Stimulated activated CD4-positive, alpha-beta T cell treated with anti-CD3 and anti-CD28 coated beads, Interleukin-1b, Interleukin-23, amount 100 ng/mL, for 4 hours (primary cell): ENCODE data around the gene THSD4.

Source experiments
- DNase-seq, 2 donors: peaks; one replicate each; pipeline ENCODE4 v3.0.0-alpha.2; 2020; ENCODE audit warnings: low read depth in 2 of 2

The THSD4 gene

DNA sequence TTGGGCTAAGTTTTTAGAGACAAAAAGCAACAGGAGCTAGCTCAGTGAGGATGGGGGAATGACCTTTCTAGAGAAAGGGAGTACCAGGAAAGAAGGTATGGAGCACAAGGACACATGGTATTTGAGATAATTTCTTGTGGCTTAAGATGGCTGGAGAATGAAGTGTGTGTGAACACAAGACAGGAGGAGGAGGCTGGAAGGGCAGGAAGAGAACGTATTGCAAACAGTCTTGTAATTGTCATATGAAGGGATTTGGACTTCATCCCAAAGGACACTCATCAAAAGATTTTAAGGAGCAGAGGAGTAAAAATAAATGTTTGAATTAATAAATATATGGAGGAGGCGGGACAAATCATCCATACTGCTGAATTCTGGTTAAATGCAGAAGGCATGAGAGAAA, 426.5 kb downstream of the THSD4 start:
- no peak for DNase-seq

DNA sequence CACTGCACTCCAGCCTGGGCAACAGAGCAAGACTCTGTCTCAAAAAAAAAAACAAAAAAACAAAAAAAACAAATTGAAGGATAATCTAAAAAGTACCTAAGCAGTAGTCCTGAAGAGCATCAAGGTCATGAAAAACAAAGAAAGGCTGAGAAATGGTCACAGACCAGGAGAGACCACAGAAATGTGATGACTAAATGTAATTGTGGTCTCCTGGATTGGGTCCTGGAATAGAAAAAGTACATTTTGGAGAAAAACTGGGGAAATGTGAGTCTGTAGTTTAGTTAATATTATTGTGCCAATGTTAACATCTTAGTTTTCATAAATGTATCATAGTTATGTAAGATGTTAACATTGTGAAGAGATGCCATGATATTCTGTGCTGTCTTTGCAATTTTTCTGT, 427.6 kb downstream of the THSD4 start:
- no peak for DNase-seq

- no peak for DNase-seq
Observed at GRCh38 chr15:71543413-71543812, 428.1 kb downstream of the THSD4 start.

GRCh38 chr15:71545223-71545760, 430.0 kb downstream of the THSD4 start:
- DNase-seq: no peak

DNA sequence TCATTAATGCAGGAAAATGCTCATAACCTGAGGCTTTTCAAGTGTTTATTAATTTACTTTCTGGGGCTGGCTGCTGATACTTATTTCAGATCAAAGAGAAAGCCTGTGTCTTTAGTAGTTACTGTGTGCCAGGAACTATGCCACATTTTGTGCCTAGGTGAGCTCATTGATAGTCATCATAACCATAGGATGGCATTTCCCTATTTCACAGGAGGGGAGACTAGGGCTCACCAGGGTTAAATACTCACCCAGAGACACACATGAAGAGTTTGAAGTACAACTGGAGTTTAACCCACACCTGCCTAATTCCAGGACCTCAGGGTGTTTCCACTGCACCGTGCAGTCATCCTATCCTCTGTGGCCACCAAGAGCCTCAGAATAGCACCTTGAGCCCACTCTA, 430.7 kb downstream of the THSD4 start:
- no peak for DNase-seq

DNA sequence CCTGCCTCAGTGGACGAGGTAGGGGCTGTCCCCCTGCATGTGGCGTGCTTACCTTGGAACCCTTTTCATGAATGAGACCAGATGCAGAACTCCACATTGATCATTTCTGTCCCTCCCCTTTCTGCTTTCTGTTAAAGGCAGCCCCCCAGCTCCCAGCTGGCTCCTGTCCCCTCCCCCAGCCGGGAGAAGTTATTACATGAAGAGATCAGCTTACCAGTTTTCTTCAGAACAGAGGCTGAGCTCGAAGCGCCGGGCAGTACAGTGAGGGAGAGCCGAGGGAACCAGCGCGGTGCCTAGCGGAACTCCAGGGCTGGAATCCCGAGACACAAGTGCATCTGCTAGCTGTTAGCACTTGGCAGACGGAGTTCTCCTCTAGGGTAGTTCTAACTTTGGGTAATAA, 431.7 kb downstream of the THSD4 start:
- DNase-seq: no peak

DNA sequence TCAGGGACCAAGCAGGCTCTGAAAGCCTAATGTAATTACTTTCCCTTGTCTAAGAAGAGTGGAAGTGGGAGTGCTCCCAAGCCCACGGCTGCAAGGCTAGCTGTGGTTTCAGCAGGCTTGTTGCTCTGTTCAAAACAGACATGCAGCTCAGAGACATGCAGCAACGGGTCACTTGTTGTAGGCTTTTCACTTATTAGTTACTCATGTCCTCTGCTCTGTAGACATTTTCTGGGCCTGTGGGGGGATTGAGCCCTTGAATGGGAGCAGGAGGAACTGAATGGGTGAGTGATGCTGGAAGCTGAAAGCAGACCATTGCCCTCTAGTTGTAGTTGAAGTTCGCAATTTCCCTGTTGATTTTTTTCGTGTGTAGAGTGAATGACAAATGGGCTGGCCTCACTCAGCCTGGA, 433.1 kb downstream of the THSD4 start:
- DNase-seq: no peak

DNA sequence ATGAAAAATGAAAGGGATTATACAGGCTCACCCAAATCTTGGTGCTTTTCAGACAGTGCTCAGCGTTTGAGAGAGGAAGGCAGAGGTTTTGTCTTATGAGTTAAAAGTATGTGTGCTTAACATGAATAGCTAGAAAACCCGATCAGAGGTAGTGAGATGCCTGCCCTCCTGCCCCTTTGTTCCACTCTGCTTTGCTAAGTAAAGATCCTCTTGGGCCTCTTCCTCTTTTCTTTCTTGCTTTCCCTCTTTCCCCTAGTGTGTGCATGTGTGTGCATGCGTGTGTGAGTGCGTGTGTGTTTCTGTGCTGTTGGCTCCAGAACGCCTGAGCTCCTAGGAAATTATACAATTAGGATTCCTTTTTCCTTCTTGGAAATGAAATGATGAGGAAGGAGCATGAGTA, 433.8 kb downstream of the THSD4 start:
- DNase-seq: no peak

DNA sequence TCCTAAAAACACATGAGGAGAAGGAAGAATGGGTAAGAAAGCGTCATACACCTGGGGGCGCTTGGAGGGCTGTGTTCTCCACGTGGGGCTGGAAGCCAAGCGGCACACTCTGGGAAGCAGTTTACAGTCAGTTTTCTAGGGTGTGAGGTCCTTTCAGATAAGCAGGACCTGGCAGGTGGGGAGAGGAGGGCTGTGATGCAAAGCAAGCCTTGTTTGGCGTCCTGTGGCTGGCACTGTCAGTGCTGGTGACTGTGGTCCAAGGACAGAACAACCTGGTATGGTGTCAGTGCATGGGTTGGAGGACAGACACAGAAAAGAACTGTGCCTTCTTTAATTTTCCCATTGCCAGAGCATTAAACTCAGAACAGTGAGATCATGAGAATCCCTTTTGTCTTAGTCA, 434.4 kb downstream of the THSD4 start:
- no peak for DNase-seq

GRCh38 chr15:71551566-71551965, 436.3 kb downstream of the THSD4 start:
- DNase-seq: no peak

DNA sequence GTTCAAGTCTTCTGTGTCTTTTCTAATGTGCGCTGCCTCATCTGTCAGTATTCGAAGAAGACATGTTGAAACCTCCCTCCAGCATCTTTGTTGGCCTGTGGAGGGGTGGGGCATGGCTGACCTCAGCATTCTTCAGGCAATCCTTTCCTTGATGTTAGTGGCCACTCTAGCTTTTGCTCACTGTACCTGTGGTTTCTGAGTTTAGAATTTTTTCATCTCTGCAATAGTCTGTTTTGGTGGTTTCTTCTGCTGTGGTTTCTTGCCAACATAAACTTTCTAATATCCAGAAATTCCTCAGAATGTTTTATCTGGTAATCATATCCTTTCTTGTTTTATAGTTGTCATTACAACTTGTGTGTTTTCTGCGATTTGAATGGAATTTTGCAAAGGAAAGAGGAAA, 443.8 kb downstream of the THSD4 start:
- DNase-seq: no peak

DNA sequence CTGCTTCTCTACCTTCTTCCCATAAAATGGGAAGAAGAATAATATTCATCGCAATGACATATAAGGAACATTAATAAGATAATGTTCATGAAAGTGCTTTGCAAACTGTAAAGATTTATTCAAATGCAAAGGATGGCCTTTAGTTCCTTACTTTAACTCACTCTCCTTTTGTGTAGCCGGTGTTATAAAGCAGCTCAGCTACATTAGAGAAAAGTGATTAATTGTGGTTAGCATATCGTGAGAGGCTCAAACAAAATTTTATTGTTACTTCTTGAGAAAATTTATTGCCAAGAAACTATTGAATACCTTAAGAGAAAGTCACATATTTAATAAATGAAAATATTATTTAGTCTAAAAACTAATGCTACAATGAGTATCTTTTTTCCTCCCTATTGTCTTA, 444.3 kb downstream of the THSD4 start:
- DNase-seq: no peak

DNA sequence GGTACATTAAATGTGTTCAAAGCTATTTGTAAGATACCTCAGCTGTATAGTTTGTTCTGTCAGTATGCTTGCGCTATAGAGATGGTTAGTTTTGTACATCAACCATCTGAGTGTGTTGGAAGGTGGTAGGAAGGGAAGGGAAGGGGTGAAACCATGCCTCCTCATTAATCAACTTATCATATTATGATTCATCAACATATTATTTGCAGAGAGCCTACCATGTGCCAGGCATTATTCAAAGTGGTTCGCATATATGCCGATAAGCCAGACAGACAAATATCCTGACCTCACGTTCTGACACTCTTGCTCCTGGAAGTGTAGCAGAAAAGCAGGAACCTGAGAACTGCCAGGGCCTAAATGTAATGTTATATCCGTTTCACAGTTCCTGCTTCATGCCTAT, 447.0 kb downstream of the THSD4 start:
- DNase-seq: no peak

DNA sequence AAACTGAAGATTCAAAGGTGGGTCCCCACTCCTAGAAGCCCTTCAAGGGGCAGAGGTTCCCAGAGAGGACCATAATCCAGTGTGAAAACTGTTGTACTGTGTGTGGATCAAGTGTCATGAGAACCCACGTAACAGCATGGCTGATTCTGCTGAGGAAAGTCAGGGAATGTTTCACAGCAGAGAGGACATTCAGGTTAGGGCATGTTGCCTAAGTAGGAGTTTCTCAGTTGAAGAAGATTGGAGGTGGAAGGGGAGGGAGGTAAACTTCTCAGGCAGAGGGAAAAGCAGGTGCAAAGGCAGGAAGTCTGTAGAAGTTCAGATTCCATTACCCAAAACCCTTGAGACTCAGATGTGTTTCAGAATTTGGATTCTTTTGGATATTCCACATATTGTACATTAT, 448.9 kb downstream of the THSD4 start:
- DNase-seq: no peak

DNA sequence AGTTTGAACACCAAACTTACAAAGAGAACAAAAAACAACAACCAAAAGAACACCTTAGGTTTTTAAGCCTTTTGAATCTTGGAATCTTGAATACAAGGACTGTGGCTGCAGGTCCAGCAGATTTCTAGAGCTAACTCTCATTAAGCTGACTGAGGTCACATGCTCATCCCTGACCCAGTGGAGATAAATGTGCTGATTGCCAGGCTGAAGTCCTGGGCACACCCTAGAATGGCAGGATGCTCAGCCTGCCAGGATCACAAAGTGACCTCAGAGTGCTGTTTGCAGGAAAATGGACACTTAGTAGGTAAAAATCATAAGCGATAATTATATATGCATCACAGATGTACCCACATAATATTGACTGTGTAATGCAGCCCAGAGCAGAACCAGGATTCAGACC, 449.7 kb downstream of the THSD4 start:
- no peak for DNase-seq

DNA sequence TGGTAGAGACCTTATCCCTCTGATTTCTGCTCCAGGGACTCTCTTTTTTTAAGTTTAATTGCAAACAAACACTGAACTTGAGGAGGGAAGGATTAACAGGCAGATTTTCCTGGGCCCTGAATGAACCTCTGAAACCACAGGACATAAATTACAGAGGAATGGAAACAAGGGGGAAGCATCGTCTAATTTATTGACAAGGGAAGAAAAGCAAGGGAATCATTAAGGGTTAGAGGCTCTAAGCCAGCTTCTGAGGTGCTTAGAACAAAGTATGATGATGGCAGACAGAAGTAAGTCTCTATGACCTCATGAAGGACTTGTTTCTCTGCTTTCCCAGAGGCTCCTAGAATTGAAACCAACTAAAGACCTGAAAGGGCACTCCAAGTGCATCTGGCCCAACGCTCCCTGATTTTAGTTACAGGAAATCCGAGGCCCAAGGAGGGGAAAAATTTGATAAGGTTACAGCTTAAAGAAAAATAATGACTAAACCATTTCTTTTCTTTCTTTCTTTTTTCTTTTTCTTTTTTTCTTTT, 450.4 kb downstream of the THSD4 start:
- no peak for DNase-seq

DNA sequence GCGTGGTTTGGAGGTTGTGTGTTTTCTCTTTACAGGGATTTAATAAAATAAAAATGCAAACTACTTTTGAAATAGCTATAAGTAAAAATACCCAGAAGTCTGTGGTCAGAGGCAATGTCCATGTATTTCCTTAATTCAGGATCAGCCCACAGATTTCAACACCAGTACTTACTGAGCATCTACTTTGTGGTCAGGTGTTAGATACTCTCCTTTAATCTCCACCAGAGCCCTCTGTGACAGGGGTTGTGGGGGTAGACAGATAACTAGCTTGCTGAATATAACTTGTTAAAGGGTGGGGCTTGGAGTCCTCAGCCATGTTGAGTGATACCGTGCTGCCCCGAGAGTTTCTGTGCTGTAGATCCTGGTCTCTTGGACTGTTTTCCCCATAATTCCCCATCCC, 451.0 kb downstream of the THSD4 start:
- no peak for DNase-seq

GRCh38 chr15:71567173-71567572, 451.9 kb downstream of the THSD4 start:
- no peak for DNase-seq

GRCh38 chr15:71568227-71568626, 453.0 kb downstream of the THSD4 start:
- DNase-seq: no peak

DNA sequence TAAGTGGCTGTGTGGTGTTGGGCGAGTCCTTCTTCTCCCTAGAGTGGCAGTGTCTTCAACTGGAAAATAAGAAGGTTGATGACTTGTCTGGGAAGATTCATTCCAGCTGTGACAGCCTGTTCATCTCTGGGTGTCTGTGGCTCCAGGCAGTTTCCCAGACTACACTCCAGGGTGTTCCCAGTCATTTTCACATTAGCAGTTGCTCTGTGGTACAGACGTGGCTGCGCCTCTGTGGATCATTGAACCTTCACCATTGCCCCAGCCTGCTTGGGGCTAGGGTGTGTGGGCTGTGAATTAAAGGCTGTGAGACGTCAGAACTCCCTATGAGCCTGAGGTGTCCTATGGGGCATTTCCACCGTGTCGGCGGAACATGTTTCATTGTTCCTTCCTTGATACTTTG, 455.5 kb downstream of the THSD4 start:
- DNase-seq: no peak

GRCh38 chr15:71571641-71572040, 456.4 kb downstream of the THSD4 start:
- DNase-seq: no peak

GRCh38 chr15:71572452-71573053, 457.3 kb downstream of the THSD4 start:
- no peak for DNase-seq

- DNase-seq: no peak
Observed at GRCh38 chr15:71573599-71573998, 458.3 kb downstream of the THSD4 start.

DNA sequence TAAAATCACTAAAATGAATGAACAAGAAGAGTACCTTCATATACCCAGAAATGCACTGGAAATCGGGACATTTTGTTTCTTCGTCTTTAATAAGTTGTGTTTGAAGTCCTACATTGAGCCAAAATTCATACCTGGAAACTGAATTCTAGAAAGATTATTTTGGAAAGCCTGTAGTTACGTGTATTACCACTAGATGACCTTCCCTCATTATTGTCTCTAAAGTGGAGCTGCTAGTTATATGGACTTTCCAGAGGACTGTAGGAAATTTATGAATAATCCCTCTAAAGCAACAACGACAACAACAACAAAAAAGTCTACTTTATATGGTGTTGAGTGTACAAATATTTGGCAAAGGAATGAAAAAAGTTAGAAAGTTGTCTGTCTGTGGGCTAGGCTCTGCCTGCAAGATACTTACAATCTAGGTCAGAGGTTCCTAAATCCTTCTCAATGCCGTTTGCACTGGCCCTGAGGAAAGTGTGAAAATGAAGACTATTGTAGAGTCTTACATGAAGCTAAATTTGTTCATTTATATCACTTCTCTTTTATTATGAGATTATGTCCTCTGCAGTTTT, 460.3 kb downstream of the THSD4 start:
- no peak for DNase-seq
